Liver (tissue), 9 donors: ENCODE data around the gene WARS2. TPM values are rescaled to one million over a fixed set of nuclear protein-coding genes. Genes with fewer than 3 reads are reported as not detected.

Source experiments
- DNase-seq: peaks from one replicate; pipeline ENCODE4 v3.0.0-alpha.2; 2017; ENCODE audit warnings: low spot score
- H3K27ac ChIP-seq, 2 donors: one replicate each; pipeline ENCODE4 v1.7.0; 2013; ENCODE audit warnings: inconsistent platforms in 2 of 2, low read length in 2 of 2, control low read depth in 1 of 2, low read depth in 1 of 2, mild to moderate bottlenecking in 1 of 2
- H3K27me3 ChIP-seq, 4 donors: one replicate each; pipeline versions ENCODE4 v1.6.1 to v1.7.0; 2013; ENCODE audit warnings: low read length in 3 of 4, inconsistent platforms in 1 of 4, mild to moderate bottlenecking in 1 of 4, moderate library complexity in 1 of 4; ENCODE audit not compliant: control insufficient read depth in 4 of 4, insufficient read depth in 4 of 4
- H3K36me3 ChIP-seq, 4 donors: one replicate each; pipeline versions ENCODE4 v1.6.1 to v1.7.0; 2013; ENCODE audit warnings: low read length in 3 of 4, mild to moderate bottlenecking in 3 of 4, low read depth in 1 of 4, moderate library complexity in 1 of 4; ENCODE audit not compliant: control insufficient read depth in 4 of 4, insufficient read depth in 3 of 4
- H3K4me1 ChIP-seq, 4 donors: one replicate each; pipeline versions ENCODE4 v1.6.1 to v1.7.0; 2013; ENCODE audit warnings: low read length in 3 of 4, mild to moderate bottlenecking in 3 of 4, moderate library complexity in 1 of 4; ENCODE audit not compliant: control insufficient read depth in 4 of 4, insufficient read depth in 4 of 4
- H3K4me3 ChIP-seq, 3 donors: one replicate each; pipeline versions ENCODE4 v1.6.1 to v1.7.0; 2013; ENCODE audit warnings: low read length in 3 of 3, control low read depth in 1 of 3, low read depth in 1 of 3, mild to moderate bottlenecking in 1 of 3
- H3K9ac ChIP-seq, 2 donors: one replicate each; pipeline ENCODE4 v1.7.0; 2013; ENCODE audit warnings: low read length in 2 of 2, mild to moderate bottlenecking in 2 of 2, moderate library complexity in 2 of 2, control low read depth in 1 of 2, low read depth in 1 of 2
- H3K9me3 ChIP-seq, 4 donors: one replicate each; pipeline versions ENCODE4 v1.6.1 to v1.7.0; 2013; ENCODE audit warnings: low read length in 3 of 4; ENCODE audit not compliant: control insufficient read depth in 4 of 4
- EGR1 ChIP-seq, 2 donors: IDR thresholded peaks; 2 replicates each; pipeline ENCODE4 v1.6.1; 2016 to 2018; ENCODE audit warnings: antibody characterized with exemption in 2 of 2, low read depth in 2 of 2
- FOXA1 ChIP-seq: IDR thresholded peaks from 2 replicates; pipeline ENCODE4 v1.6.1; 2016; ENCODE audit warnings: antibody characterized with exemption
- FOXA2 ChIP-seq: IDR thresholded peaks from 2 replicates; pipeline ENCODE4 v1.6.1; 2016; ENCODE audit warnings: antibody characterized with exemption
- GABPA ChIP-seq, 2 donors: IDR thresholded peaks in 1 of 2; conservative IDR thresholded peaks in 1 of 2; 2 replicates each; pipeline ENCODE4 v1.6.1; 2016; ENCODE audit warnings: antibody characterized with exemption in 2 of 2, mild to moderate bottlenecking in 1 of 2, moderate library complexity in 1 of 2
- HNF4A ChIP-seq, 2 donors: conservative IDR thresholded peaks; 2 replicates each; pipeline ENCODE4 v1.6.1; 2016; ENCODE audit warnings: antibody characterized with exemption in 2 of 2, mild to moderate bottlenecking in 2 of 2
- HNF4G ChIP-seq: IDR thresholded peaks from 2 replicates; pipeline ENCODE4 v1.6.1; 2016; ENCODE audit warnings: antibody characterized with exemption
- JUND ChIP-seq, 2 donors: IDR thresholded peaks; 2 replicates each; pipeline ENCODE4 v1.6.1; 2016; ENCODE audit warnings: antibody characterized with exemption in 2 of 2
- NR2F2 ChIP-seq: IDR thresholded peaks from 2 replicates; pipeline ENCODE4 v1.6.1; 2016; ENCODE audit warnings: antibody characterized with exemption
- RAD21 ChIP-seq, 2 donors: IDR thresholded peaks; 2 replicates each; pipeline ENCODE4 v1.6.1; 2016; ENCODE audit warnings: antibody characterized with exemption in 2 of 2, mild to moderate bottlenecking in 2 of 2
- RXRA ChIP-seq, 2 donors: IDR thresholded peaks; 2 replicates each; pipeline ENCODE4 v1.6.1; 2017 to 2018; ENCODE audit warnings: antibody characterized with exemption in 2 of 2, mild to moderate bottlenecking in 1 of 2
- SP1 ChIP-seq: IDR thresholded peaks from 2 replicates; pipeline ENCODE4 v1.6.1; 2018; ENCODE audit warnings: antibody characterized with exemption, mild to moderate bottlenecking
- TAF1 ChIP-seq: conservative IDR thresholded peaks from 2 replicates; pipeline ENCODE4 v1.6.1; 2016; ENCODE audit warnings: antibody characterized with exemption, mild to moderate bottlenecking
- YY1 ChIP-seq: IDR thresholded peaks from 2 replicates; pipeline ENCODE4 v1.6.1; 2016; ENCODE audit warnings: antibody characterized with exemption, mild to moderate bottlenecking
- WGBS: extraction: QIAGEN DNeasy Blood & Tissue Kit; methylation state at CpG from one replicate; pipeline ENCODE4 v1.1.7; 2013; 5-methylcytosine and 5-hydroxymethylcytosine counted together
- polyA plus RNA-seq, 2 donors: library from polyadenylated mRNA; stranded (reverse) in 1 of 2; unstranded in 1 of 2; fragments of 200-250 nt in 1 of 2; fragments of >200 nt in 1 of 2; fragmentation: Nextera tagmentation in 1 of 2; extraction: Ambion mirVana in 1 of 2; gene quantifications; one replicate each; pipeline versions ENCODE4 v1.2.1 to v1.2.3, GENCODE V29; 2013 to 2015
- total RNA-seq, 2 donors: library from RNA; depleted of rRNA; stranded (reverse); fragments of >200 nt; gene quantifications; one replicate each; pipeline ENCODE4 v1.2.3, GENCODE V29; 2014
- TF ChIP-seq, protein P1 (sequence below): IDR thresholded peaks from 2 replicates; pipeline ENCODE4 v1.6.1; 2016; ENCODE audit warnings: antibody characterized with exemption
- TF ChIP-seq, protein P2 (sequence below): IDR thresholded peaks from 2 replicates; pipeline ENCODE4 v1.6.1; 2016; ENCODE audit warnings: antibody characterized with exemption
- TF ChIP-seq, protein P3 (sequence below): fragments of 150-350 bp; IDR thresholded peaks from 2 replicates; pipeline ENCODE4 v1.5.1; 2017; ENCODE audit warnings: improper control_type of control experiment, low read depth, low read length; ENCODE audit not compliant: missing input control
- TF ChIP-seq, protein P4 (sequence below): IDR thresholded peaks from 2 replicates; pipeline ENCODE4 v1.6.1; 2016; ENCODE audit warnings: antibody characterized with exemption, mild to moderate bottlenecking
- TF ChIP-seq, protein P5 (sequence below): IDR thresholded peaks from 2 replicates; pipeline ENCODE4 v1.6.1; 2016; ENCODE audit warnings: antibody characterized with exemption
- donor health status: healthy.
- donor health status: healthy.
- donor health status: healthy.
- donor health status: healthy.
- donor health status: healthy.

WARS2 gene
- total and polyA plus RNA-seq, 4 donors, result 3.5 to 14.5 (median 7.0) TPM

DNA sequence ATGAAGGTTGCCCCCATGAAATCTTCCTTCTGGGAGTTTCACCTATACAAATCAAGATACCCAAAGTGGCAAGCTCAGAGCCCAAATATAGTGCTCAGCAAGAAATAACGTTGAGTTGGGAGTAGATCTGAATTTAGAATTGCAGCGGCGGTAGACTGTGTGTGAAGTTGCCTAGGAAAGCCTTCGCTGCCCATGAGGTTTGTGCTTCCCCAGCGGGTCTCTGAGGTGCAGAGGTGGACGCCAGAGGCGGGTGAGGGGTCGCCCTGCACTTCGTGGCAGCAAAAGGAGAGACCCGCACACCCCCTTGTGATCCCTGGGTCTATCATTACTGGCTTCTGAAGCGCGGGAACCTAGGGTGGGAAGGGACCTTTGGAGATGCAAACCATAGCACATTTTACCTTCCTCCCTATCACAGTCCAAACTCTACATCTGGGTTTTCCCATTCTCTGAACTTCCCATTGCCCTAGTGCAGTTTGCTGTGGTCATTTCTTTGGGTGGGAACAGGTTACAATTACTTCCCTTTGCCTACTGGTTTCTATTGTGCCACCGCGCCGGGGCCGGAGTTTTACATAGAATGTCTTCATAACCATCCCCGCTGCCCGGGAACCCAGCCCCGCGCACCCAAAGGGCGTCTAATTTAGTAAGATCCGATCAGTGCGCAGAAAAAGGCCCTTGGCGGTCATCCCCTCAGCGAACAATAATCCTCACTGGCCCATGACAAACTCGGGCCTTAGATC, 157.5 kb downstream of the WARS2 start:
- WGBS, result 26% methylated on average over 26 of the region's 26 CpGs
- Histone ChIP-seq H3K27ac (no peak overlapping the region), H3K36me3 (peaks cover 0 to 2% (median 0%) of the 10 kb centered on the region in 4 donors), H3K27me3 (peaks cover 0 to 56% (median 14%) of the 10 kb centered on the region in 4 donors), H3K9me3 (peaks cover 6 to 46% (median 20%) of the 10 kb centered on the region in 4 donors), H3K4me3 (no peak overlapping the region), H3K9ac (no peak overlapping the region), H3K4me1 (peaks cover 9 to 29% (median 19%) of the 10 kb centered on the region in 4 donors)
- DNase-seq, result no peak
- TF ChIP-seq SP1 (no peak), RAD21 (IDR thresholded peaks at IDR 0.05) (no peak), YY1 (no peak), HNF4A (conservative IDR thresholded peaks at IDR 0.05) (no peak), RXRA (IDR thresholded peaks at IDR 0.05) (no peak), GABPA (IDR thresholded peaks at IDR 0.05 in 1 of 2, conservative IDR thresholded peaks at IDR 0.05 in 1 of 2) (no peak), FOXA1 (no peak), HNF4G (no peak), TAF1 (no peak), EGR1 (IDR thresholded peaks at IDR 0.05; ENCODE audit: low read depth in 2 of 2) (no peak), FOXA2 (no peak), NR2F2 (no peak), JUND (IDR thresholded peaks at IDR 0.05) (no peak)
- TF ChIP-seq, protein P1, sequence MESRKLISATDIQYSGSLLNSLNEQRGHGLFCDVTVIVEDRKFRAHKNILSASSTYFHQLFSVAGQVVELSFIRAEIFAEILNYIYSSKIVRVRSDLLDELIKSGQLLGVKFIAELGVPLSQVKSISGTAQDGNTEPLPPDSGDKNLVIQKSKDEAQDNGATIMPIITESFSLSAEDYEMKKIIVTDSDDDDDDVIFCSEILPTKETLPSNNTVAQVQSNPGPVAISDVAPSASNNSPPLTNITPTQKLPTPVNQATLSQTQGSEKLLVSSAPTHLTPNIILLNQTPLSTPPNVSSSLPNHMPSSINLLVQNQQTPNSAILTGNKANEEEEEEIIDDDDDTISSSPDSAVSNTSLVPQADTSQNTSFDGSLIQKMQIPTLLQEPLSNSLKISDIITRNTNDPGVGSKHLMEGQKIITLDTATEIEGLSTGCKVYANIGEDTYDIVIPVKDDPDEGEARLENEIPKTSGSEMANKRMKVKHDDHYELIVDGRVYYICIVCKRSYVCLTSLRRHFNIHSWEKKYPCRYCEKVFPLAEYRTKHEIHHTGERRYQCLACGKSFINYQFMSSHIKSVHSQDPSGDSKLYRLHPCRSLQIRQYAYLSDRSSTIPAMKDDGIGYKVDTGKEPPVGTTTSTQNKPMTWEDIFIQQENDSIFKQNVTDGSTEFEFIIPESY, result no peak
- TF ChIP-seq, protein P2, sequence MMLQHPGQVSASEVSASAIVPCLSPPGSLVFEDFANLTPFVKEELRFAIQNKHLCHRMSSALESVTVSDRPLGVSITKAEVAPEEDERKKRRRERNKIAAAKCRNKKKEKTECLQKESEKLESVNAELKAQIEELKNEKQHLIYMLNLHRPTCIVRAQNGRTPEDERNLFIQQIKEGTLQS, result no peak
- TF ChIP-seq, protein P3, sequence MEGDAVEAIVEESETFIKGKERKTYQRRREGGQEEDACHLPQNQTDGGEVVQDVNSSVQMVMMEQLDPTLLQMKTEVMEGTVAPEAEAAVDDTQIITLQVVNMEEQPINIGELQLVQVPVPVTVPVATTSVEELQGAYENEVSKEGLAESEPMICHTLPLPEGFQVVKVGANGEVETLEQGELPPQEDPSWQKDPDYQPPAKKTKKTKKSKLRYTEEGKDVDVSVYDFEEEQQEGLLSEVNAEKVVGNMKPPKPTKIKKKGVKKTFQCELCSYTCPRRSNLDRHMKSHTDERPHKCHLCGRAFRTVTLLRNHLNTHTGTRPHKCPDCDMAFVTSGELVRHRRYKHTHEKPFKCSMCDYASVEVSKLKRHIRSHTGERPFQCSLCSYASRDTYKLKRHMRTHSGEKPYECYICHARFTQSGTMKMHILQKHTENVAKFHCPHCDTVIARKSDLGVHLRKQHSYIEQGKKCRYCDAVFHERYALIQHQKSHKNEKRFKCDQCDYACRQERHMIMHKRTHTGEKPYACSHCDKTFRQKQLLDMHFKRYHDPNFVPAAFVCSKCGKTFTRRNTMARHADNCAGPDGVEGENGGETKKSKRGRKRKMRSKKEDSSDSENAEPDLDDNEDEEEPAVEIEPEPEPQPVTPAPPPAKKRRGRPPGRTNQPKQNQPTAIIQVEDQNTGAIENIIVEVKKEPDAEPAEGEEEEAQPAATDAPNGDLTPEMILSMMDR, result no peak
- TF ChIP-seq, protein P4, sequence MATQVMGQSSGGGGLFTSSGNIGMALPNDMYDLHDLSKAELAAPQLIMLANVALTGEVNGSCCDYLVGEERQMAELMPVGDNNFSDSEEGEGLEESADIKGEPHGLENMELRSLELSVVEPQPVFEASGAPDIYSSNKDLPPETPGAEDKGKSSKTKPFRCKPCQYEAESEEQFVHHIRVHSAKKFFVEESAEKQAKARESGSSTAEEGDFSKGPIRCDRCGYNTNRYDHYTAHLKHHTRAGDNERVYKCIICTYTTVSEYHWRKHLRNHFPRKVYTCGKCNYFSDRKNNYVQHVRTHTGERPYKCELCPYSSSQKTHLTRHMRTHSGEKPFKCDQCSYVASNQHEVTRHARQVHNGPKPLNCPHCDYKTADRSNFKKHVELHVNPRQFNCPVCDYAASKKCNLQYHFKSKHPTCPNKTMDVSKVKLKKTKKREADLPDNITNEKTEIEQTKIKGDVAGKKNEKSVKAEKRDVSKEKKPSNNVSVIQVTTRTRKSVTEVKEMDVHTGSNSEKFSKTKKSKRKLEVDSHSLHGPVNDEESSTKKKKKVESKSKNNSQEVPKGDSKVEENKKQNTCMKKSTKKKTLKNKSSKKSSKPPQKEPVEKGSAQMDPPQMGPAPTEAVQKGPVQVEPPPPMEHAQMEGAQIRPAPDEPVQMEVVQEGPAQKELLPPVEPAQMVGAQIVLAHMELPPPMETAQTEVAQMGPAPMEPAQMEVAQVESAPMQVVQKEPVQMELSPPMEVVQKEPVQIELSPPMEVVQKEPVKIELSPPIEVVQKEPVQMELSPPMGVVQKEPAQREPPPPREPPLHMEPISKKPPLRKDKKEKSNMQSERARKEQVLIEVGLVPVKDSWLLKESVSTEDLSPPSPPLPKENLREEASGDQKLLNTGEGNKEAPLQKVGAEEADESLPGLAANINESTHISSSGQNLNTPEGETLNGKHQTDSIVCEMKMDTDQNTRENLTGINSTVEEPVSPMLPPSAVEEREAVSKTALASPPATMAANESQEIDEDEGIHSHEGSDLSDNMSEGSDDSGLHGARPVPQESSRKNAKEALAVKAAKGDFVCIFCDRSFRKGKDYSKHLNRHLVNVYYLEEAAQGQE, result no peak
- TF ChIP-seq, protein P5, sequence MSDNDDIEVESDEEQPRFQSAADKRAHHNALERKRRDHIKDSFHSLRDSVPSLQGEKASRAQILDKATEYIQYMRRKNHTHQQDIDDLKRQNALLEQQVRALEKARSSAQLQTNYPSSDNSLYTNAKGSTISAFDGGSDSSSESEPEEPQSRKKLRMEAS, result no peak
